Dermis blood vessel endothelial cell (primary cell): ENCODE data around the gene RNF144A. TPM values are rescaled to one million over a fixed set of nuclear protein-coding genes. Genes with fewer than 3 reads are reported as not detected.

Experiments used
- DNase-seq: peaks from one replicate; pipeline ENCODE4 v3.0.0; 2010
- total RNA-seq: library from RNA; depleted of rRNA; stranded (reverse); fragments of >200 nt; gene quantifications from 2 replicates; pipeline ENCODE4 v1.2.3, GENCODE V29; 2014

RNF144A gene
- total RNA-seq, 1 donor from 2014 or later: 25.2 TPM

DNA sequence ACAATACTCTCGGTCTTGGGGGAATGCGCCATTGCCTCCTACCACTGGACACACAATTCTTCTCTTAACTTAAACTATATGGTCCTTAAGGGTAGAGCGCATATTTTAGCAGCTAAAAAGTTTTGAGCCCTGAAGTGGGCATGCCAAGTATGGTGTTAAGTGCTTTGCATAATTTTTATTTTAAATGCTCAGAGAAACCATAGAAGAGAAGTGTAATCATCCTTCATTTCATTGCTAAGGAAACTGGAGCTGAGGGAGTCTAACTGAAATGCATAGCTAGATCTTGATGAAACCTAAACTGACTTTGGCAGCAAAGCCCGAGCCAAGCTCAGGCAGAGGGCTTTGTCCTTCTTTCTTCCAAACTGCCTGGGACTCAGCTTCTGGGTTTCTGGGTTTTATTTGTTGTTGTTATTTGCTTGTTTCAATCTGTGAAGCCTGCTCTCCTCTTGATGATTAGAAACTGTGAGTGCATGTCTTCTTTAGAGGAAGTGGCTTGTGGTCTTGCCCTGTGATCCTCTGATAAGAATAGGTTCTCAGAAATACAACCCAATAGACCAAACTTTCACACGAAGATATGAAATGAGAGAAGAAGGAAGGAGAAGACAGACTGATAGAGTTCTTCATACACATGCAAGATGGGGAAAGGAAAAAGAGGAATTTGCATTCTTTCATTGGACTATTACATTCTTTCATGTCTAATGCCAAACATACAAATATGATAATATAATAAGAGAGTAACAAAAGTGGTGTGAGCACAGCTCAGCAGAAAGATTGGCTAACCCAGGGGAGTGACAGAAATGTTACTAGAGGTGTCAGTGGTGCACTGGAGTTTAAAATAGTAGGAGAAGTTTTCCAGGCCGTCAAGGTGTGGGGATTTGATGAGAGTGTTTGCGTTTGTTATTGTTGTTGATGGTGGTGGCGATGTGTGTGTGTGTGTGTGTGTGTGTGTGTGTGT lies 7.5 kb upstream of the RNF144A start:
- no peak for DNase-seq

DNA sequence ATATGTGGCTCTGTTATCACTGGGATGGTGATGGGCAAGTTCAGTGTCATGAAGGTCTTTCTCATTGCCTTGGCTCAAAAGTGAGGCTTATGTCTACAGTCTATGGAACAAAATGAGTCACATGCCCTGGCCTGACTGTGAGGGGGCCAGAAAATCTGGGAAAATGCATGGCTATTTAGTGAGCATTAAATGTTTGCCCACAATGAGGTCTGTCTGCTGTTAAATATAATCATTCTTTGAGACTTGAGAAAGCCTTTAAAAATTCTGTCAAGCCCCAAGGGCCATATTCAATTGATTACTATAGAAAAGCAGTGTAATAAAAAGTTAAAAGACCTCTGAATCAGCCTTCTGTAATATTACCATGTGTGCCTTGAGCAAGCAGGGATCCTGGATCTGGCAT lies 5.5 kb upstream of the RNF144A start:
- DNase-seq: no peak

DNA sequence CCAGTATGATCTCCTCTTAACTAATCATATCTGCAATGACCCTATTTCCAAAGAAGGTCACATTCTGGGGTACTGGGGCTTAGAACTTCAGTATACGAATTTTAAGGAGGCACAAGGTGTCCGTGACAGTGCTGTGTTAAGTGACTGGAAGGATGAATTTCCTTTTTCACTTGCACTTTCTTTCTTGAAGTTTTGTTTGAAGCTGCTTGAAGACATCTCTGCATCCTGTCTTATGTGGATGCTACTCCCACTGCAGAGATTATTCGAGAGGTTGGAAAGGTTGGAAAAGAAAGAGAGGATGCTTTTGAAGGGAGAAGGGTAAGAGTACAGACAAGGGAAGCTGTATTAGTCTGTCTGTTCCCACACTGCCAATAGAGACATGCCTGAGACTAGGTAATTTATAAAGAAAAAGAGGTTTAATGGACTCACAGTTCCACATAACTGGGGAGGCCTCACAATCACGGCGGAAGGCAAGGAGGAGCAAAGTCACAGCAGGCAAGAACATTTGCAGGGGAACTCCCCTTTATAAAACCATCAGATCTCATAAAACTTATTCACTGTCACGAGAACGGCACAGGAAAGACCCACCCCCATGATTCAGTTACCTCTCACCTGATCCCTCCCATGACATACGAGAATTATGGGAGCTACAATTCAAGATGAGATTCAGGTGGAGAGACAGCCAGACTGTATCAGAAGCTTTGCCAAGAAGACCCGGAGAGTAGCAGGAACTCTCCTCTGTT lies 3.6 kb upstream of the RNF144A start:
- no peak for DNase-seq

DNA sequence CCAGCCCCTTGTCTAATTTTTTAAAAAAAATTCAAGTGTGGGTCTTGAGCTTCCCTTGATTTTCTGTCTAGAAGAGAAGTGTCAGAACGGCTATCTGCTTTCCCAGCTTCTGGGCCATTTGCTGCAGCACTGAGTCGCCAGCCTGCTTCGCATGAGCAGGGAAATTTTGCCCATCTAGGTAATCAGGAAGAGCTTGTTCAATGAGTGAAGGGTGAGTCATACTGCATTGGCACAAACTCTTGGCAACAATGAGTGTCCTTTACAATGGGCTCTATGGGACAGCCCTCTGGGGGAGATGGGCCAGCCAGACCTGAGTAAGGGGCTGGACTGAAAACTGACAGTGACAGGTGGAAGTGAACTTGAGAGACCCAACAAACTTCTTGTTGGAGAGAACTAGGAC lies 2.4 kb upstream of the RNF144A start:
- peak; percentile 71 for DNase-seq

DNA sequence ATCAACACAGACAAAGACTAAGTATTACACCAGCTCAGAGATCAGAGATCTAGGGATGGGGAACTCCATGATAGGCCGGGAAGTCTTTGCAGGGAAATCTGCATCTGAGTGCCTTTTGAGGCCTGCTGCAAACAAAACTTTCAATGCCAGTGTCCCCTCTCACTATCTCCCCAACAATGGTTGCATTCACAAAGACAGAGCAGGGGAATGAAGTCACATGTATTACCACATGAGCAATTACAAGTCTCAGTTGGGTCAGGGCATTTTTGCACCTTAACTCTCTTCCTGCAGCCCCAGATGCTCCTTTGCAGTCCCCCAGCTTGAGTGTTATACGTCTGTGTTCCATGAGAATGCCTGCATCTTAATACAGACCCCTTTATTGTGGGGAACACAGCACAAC lies 1.8 kb upstream of the RNF144A start:
- DNase-seq: no peak

GRCh38 chr2:6916224-6916623 lies 988 bp upstream of the RNF144A start:
- DNase-seq: no peak

DNA sequence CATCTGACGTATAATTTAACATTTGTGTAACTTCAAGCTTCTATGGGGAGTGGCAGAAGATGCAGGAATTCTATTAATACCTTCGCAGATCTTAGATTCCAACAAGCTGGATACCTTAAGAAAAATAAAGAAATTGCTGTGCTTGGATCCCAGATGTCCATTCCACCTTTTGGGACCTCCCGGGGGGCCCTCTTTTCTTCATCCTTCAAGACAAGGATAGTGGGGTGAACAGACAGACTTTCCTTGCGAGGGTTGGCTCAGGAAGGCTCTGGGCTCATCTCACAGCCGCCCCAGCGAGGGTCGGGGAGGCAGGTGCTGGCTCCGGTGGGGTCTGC lies 509 bp upstream of the RNF144A start:
- DNase-seq: no peak

DNA sequence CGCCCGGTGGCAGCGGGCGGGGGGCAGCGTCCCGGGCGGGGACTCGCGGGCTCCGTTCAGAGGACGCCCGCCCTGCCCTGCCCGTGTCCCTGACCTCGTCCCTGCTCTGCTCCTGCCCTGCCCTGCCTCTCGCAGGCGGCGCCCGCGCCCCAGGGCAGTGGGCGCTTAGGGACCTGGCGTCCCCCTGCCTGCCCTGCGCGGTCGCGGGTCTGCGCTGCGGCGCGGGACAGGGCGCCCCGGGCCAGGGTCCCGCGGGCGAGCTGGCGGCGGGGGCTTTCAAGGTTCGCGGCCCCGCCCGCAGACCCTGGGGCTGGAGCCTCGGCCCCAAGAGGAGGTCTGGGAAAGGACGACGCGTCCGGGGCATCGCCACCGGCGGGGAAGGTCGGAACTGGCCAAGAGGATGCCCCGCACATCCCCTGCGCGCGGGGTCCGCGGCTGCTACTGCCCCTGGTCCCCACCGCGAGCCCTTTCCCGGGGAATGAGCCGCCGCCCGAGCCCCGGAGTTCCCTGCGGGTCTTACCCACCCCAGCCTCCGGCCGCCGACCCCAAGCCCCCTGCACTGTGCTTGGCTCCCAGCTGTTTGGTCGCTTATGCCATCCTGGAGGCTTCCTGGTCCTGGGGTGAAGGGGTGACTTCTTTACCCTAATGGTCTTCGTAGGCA lies 679 bp downstream of the RNF144A start:
- no peak for DNase-seq

GRCh38 chr2:6919901-6920742 lies 2.9 kb downstream of the RNF144A start:
- DNase-seq: no peak

DNA sequence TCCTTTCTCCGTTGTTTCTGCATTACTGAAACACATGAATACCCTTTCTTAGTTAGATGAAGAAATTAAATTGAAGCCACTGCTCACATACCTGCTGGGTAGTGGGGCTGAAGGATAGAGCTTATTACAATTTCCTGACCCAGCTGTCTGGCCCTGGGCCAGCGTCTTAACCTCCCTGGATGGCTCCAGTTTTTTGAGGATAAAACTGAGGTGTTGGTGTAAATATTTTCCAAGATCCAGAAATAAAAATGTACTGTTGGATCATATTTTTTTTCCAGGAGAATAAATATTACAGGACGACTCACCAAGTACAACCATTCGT lies 3.5 kb downstream of the RNF144A start:
- DNase-seq: no peak

GRCh38 chr2:6921321-6921922 lies 4.2 kb downstream of the RNF144A start:
- DNase-seq: no peak

- no peak for DNase-seq
These were observed 5.0 kb downstream of the RNF144A start for GRCh38 chr2:6922201-6922656.

DNA sequence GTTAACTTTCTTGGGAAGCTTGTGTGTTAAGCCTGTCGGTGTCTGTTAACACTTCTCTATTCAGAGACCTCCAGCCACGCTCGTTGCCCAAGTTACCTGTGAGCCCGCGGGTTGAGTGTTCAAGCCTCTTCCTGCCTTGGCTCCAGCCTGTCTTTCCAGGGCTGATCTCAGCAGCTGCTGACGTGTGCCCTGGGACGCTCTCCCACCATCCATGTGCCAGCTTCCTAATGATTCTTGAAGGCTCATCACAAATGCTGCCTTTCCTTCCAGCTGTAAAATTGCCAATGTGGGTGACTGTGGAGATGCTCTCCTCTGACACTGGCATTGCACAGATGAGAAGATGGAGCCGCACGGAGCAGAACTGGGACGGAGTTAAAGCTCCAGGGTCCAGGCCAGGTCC lies 6.1 kb downstream of the RNF144A start:
- DNase-seq: no peak

DNA sequence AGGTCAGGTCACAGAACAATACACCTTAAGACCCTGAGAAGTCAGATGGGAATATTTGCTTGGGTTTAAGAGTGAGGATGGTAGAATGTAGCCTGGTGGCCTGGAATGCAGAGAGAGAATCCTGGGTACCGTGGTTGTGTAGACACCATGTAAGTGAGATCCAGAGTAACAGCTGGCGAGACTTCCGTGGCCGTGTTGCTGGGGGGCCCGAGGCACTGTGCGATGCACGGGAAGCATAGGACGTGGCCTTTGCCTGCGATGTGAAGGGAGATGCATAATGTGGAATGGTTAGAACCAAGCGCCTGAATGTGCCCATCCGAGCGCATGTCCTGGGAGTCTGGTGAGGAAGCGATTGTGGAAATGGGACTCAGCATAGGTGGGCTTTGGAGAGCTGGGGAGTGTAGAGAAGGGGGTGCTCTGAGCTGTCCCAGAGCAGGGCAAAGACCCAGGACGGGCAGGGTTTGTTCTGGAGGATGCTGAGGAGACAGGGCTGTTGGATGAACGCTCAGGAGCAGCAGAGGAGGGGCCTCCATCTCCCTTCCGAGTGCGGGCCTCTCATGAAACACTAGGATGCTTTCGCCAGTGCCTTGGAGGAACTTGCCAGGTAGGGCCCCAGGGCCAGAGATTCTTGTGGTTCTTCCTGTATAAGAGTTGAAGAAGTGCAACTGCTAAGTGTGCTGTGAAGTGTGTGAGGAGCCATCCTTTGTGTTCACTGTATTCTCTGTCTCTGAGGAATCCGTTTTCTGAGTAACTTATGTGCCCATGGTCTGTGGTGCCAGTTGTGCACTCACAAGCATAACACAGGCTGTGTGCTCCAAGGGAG lies 7.1 kb downstream of the RNF144A start:
- no peak for DNase-seq

DNA sequence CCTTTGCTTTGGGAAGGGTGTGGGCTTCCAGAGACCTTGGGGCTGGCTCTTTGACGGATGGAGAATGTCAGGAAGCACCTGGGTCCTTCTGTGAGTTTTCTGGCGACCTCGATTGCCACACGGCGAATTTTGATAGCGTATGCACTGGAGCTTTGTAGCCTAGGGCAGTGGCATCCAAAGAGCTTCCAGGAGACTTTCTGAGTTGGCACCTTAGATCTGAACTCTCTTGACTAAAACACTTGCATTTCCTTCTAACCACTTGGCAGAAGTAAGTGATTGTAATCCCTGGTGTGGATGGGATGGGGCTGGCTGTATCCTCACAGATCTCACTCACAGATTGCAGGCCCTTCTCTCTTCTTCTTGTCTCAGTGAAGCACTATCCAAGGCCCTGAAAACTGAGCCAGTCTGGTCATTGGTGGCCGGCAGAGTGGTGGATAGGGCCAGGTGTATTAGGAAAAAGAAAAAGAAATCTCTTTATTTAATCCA lies 7.8 kb downstream of the RNF144A start:
- no peak for DNase-seq

DNA sequence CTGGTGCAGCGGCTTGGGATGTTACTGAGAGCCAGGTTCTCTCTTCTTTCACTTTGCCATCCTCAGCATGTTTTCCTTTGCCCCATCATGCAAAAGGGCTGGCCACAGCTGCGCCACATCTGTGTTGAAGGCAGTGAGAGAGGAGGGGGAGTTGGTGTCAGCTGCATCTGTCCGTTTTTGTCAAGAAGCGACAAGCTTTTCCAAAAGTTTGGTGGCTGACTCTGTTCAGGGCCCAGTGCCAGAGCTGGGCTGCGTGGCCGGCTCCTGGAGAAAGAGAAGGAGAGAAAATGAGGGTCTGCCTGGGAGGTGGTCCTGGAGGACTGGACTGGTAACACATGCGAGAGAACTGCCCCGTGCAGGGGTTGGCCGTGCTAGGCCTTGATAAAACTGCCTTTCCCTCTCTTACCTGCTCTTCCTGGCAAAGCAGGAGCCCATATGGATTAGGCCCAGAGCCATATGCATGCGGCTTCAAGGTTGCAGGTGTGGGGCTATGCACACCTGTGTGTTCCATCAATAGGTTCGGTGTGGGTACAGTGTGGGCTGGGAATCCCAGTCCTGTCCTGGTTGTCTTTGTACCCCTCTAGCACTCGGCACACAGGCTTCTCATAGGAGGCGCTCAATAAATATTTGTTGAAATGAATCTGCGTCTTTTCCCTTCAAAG lies 9.0 kb downstream of the RNF144A start:
- no peak for DNase-seq

DNA sequence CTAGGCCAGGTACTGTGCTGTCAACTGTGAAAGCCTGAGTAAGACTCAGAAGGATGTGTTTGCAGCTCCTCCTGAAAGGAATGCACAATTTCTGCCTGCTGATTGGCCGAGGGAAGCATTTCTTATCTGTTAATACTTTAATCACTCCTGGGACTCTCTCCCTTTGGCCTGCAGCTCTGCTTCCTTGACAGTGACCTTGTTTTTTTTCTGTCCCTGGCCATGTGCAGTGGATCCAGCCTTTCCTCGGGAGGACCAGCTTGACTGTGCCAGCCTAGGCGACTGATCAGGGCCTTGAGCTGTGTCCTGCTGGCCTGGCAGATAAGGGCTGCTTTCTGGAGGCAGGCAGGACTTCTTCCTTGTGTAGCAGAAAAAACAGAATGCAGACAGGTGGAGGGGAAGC lies 10.0 kb downstream of the RNF144A start:
- no peak for DNase-seq

DNA sequence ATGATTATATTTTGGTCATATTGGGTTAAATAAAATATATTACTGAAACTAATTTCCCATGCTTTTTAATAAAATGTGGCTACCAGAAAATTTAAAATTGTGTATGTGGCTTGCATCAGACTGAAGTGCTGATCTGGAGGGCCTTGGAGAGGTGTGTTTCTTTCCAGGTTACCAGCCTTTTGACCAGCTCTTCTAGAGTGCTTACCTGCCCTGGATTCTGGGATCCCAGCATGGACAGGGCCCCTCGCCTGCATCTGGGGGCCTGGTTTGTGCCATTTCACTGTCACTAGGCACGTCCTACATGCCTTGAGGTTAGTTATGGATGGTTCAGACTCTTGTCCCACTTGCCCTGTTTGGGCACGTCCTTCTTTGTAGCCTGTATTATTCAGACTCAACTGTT lies 10.5 kb downstream of the RNF144A start:
- no peak for DNase-seq

- no peak for DNase-seq
These were observed 11.2 kb downstream of the RNF144A start for GRCh38 chr2:6928452-6928851.

DNA sequence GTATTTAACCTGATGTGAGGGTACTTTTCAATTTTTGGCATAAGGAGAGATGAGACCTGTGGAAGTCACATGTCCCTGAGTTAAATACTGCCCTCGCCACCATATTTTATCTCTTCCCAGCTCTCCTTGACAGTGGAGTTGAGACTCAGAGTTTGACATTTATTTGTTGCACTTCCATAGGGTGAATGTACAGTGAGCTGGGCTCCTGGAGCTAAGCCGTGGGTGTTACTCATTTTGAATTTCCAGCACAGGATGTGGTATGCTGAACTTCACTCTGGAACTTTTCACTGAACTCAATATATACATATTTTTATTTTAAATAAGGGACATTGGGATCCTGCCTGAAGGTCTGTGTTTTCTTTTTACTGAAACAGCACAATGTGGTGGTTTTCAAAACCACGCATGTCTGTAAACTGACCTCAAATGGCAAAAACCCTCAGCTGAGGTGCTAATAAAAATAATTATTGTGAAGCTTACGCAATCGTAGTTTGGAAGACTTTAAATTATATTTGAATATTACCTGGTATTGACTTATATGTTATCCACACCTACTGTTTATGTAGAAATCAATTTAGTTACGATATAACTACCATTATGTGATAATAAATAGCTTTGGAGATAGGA lies 12.1 kb downstream of the RNF144A start:
- no peak for DNase-seq
